ENCODE data around the gene UGT1A5.

DNA sequence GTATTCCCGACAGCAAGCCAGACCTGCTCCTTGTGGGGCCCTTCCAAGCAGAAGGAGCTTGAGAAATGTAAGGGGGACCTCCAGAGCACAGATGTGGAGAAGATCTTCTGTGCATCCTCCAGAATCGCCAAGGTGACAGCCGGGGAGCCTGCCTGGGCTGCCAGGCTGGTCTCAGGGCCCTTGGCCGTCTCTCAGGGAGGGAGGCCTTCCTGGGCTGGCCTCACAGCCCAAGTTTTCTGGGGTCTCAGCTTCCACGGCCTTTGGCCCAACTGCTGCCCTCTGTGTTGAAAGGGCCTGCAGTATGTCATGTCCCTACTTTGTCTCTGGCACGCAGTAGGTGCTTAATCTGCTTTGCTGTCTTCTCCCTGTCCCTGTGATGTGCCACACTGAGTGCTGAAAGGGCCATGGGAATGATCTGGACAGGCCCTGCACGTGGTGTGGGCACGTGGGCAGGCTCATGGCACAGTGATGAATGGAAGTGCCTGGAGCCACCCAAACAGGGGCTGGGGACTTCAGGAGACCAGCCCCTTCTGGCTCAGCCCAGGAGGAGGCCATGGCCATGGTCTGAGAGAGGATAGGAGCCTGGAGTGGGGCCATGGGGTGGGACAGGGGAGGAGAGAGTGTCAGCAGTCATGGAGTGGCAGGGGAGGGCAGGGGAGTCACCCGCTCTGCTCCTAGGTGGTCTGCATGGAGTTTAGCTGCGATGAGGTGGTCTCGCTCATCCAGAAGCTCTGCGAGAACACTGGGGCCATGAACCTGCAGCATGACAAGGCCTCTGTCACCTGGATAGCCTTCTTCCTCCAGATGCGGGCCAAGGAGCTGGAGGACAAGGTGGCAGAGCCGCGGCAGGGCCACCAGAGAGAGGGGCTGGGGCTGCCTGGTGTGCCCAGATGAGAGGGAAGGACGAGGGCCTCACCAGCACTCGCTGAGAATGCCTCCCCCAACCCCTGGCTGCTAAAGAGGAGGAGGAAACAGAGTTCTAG lies 106.2 kb downstream of the UGT1A5 start:
- no peak for TF ChIP-seq CTCF (IDR thresholded peaks at IDR 0.05 in 2 of 3, conservative IDR thresholded peaks at IDR 0.05 in 1 of 3; ENCODE audit: borderline replicate concordance in 1 of 3, insufficient read depth in 1 of 3, low read depth in 2 of 3, low read length in 2 of 3)
- TF ChIP-seq CEBPB (IDR thresholded peaks at IDR 0.05; ENCODE audit: low read depth): no peak
- TF ChIP-seq YY1 (IDR thresholded peaks at IDR 0.05; ENCODE audit: extremely low read depth, insufficient replicate concordance, low read depth, low read length): no peak
- no peak for TF ChIP-seq RAD21 (IDR thresholded peaks at IDR 0.05; ENCODE audit: low read depth)
- no peak for TF ChIP-seq FOSL1 (IDR thresholded peaks at IDR 0.05; ENCODE audit: low read depth)
- TF ChIP-seq EZH2 (IDR thresholded peaks at IDR 0.05): no peak
- no peak for TF ChIP-seq ZNF274 (IDR thresholded peaks at IDR 0.05; ENCODE audit: low read depth, low read length)
- no peak for TF ChIP-seq MAX (IDR thresholded peaks at IDR 0.05)
- no peak for TF ChIP-seq POLR2A (IDR thresholded peaks at IDR 0.05; ENCODE audit: borderline replicate concordance, extremely low read depth, insufficient read depth, insufficient read length)
- TF ChIP-seq POLR2AphosphoS5 (IDR thresholded peaks at IDR 0.05; ENCODE audit: low read depth, low read length): no peak
- TF ChIP-seq SIN3A (IDR thresholded peaks at IDR 0.05; ENCODE audit: low read depth): no peak
- no peak for TF ChIP-seq CBX3 (IDR thresholded peaks at IDR 0.05; ENCODE audit: low read depth)
- TF ChIP-seq SP1 (IDR thresholded peaks at IDR 0.05; ENCODE audit: low read depth): no peak
- no peak for TF ChIP-seq EZH2phosphoT487 (IDR thresholded peaks at IDR 0.05; ENCODE audit: borderline replicate concordance)

Measured in HCT116 (cell line).